Ecto neural progenitor cell (in vitro differentiated cells): Measurements from ENCODE around the gene NCMAP.

ENCODE experiments used
- DNase-seq: peaks from one replicate; pipeline ENCODE4 v3.0.0-alpha.2; 2018; ENCODE audit warnings: low spot score

Gene NCMAP

DNA sequence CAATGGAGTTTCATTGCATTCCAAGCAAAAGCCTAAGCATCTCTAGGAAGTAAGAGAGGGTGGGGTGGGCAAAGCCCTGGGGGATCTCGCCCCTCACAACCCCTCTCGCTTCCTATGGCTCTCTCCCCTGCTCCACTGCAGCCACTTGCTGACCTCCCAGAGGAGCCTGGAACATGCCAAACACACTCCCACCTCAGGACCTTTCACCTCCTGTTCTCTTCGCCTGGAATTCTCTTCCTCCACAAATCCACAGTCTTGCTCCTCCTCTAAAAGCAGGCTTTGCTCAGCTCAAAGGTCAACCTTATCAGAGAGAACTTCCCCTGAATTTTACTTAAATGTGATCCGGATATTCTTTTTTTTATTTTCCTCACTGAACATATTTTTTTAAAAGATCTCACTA lies 66.3 kb downstream of the NCMAP start:
- no peak for DNase-seq

DNA sequence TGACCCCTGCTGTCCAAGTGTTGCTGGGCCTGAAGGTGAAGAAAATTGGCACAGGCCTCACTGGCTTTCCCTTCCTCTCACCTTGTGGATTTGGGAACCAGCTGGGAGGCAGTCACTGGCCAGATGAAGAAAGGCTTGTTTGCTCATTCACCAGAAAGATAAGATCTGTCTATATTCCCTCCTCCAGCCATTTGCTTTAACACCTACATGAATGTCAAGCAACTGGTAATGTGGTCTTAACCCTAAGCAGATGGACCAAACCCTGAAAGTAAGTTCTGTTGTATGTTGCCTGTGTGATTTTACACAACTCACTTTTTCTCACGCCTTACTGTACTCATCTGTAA lies 76.9 kb downstream of the NCMAP start:
- no peak for DNase-seq

DNA sequence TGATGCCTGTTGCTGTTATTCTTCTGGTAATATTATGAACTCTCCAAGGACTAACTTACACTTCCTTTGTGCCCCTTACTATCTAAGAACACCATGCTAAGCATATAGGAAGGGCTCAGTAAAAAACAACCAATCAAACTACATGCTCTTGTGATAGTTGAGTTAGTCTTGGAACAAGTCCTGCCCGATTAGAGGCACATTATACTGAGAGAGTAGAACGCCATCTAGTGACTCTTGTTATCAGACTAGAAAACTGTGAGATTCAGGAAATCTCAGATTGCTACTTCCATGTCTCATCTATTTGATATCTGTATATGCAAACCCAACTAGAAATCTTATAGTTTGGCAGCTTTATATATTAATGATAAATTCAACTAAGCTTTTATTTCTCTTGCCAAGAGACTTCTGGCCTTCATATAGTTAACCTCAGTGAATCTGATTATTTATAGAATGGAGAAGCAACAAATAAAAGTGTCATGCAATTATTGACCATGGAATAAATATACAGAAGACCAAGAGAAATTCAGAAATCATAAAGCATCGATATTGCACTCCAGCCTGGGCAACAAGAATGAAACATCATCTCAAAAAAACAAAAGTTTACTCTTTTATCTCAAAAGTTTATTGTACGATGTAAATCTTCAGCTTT lies 79.4 kb downstream of the NCMAP start:
- DNase-seq = no peak

DNA sequence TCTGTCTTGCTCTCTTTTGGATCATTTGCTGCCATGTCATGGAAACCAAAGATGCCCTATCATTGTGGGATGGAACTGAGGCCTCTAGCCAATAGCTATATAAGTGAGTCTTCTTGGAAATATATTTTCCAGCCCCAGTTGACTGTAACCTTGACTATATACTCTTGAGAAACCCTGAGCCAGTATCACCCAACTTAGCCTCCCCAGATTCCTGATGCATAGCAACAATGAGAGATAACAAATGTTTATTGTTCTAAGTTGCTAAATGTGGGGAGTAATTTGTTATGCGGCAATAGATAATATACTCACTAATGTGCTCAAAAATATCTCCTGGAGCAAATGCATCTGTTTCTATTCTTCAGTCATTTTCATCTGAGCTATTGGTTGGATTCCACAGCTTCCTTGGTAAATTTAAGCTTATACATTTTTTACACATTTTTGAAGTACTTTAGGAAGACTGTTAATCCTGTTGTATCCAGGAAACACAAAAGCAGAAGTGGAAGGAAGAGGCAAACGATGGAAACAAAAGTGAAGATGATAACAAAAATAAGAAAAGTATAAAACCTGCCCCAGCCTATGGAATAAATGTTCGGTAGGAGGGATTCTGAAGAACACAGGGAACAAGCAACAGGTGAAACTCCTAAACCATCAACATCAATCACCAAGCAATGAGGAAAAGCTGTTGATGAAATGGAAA lies 80.9 kb downstream of the NCMAP start:
- no peak for DNase-seq

DNA sequence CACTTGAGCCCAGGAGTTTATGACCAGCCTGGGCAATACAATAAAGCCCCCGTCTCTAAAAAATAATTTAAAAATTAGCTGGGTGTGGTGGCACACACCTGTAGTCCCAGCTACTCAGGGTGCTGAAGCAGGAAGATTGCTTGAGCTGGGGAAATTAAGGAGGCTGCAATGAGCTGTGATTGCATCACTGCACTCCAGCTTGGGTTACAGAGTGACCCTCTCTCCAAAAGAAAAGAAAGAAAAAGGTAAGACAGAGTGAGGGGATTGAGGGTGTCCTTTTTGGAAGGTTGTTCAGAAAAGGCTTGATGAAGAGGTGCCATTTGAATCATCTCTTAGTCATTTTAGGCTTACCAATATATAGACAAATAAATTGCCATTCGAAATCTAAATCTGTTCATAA lies 83.2 kb downstream of the NCMAP start:
- DNase-seq = no peak

DNA sequence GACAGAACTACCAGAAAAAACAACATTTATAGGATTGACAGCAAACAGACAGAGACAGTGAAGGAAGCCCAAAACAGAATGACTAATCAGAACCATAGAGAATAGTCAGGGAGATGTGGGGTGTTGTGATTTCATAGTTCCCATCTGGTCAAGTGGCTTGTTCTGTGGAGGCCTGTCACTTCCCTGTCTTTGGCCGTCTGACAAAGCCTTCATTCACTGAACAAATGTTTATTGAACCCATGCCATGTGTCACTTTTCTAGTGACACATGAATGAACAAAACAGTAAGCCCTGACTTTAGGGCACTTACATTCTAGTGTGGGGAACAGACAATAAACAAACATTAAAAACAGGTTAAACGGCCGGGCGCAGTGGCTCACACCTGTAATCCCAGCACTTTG lies 84.0 kb downstream of the NCMAP start:
- DNase-seq = no peak

DNA sequence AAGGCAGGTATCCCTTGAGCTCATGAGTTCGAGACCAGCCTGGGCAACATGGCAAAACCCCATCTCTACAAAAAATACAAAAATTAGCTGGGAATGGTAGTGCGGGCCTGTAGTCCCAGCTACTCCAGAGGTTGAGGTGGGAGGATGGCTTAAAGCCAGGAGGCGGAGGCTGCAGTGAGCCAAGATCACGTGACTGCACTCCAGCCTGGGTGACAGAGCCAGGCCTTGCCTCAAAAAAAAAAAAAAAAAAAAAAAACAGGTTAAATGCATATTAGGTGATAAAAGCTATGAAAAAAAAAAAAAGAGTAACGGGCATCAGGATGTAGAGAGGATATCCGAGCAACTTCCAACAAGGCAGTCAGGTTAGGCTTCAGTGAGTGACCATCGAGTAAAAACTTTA lies 84.4 kb downstream of the NCMAP start:
- DNase-seq = no peak

DNA sequence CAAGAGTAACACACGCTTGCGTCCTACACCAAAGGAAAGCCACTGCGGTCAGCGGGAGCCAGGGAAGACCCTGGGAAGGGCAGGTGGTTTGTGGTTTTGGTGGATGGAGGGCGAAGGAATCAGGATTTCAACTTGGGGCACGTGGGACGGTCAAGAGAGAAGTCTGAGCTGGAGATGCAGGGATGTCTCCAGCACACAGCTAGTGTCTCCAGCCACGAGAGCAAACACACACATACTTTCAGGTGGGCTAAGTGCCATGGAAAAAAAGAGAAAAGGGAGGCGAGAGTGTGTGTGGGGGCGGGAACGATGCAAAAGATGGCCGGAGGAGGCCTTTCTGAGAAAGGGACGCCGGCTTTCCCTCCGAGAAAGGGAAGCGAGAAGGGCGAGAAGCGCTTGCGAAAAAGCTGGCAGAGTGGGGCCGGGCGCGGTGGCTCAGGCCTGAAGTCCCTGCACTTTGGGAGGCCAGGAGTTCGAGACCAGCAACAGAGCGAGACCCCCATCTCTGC lies 85.8 kb downstream of the NCMAP start:
- DNase-seq = peak; percentile 49

DNA sequence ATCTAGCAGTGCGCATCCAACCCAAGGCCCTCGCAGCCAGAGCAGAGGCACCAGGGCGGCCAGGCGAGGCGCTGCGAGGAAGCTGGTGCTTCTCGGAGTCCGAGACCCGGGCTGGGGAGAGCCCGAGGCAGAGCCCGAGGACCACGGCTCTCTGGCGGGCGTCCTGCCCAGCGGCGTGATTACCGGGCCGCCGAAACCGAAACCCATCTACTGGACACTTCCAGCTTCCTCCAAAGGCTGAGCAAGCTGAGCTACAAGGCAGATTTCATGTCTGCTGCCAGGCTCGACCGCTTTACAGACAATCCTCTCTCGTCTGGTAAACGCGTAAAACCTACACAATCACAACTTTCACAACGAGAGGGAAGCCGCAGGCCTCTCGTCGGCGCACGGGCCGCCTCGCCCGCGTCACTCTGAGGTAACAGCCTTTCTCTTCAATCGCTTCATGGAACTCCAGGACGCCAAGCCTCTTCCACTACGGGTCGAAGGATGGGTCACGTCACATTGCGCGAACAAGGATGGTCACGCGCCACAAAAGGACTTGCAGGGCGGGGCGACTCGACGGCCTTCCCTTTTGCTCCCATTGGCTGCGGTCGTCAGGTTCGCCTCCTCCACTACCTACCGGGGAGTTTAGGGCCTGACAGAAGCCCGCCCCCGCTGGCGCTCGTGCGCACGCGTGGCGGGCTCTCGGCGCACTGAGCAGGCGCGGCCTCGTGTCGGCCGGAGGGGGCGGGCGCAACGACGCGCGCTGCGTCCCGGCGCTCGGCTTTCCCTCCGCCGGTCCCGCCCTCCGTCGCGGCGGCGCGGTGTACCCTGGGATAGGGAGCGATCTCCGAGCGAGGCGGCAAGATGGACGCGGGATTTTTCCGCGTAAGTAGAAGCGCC lies 86.8 kb downstream of the NCMAP start, which contains the start of gene SRRM1:
Gene SRRM1 (plus strand): TSS at position 822 of the 882 bp plus-strand sequence. CDS start 25 bp downstream, at position 847.
- peak; percentile 99 for DNase-seq

DNA sequence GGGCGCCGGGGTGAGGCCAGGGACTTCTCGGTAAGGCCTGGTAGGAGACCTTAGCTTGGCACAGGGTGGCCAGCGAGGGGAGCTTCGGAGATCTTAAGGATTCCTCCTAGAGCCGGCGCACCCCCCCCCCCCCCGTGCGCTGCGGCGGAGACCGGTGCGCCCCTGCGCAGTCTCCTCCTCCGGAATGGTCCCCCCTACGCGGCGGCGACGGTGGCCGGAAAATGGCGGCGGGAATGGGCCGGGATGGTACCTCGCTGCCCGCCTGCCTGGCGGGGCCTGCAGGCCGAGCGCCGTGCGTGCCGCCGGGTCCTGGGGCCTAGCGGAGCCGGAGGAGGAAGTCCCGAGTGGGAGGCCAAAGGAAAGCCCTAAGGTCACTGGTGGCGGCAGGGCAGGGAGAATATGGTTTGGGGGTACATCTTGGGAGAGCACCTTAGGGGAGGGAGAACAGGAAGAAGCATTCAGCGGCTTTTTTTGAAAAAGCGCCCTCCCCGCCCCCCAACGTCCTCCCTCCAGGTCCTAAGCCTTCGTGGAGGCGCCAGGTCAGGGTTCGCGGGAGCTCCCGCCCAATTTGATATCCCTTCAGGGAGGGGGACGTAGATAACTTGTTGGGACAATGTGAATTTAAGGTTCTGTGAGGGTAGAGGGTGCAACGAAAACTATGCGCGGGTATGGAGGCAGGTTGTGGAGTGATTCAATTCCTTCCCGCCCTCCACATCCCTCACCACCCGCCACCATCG lies 87.6 kb downstream of the NCMAP start:
- no peak for DNase-seq

DNA sequence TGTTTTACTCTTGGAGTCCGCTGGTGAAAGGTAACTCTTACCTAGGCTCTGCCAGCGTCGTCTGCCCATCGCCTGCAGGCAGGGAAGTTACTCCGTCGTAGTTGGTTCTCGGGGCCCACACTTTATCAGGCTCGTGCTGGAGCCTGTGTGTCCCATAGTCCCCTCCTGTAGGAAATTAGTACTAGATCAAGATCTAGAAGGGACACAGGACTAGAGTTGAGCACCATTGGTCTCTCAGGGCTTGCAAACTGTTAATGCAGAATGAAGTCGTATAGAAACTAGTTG lies 88.2 kb downstream of the NCMAP start:
- peak; percentile 53 for DNase-seq

DNA sequence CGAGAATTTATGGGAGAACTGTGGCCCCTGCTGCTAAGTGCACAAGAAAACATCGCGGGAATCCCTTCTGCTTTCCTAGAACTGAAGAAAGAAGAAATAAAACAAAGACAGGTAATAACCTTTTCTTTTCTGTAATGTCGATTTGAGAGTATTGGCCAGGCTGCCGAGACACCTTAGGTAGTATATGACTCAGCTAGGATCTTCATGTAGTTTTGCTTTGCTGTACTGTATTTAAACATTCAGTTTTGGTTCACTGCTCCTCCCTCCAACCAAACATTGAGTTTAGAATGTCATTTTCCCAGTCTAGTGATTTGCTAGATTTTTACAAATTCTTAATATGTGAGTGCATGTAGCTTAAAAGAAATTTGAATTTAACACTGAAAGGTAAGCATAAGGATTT lies 93.0 kb downstream of the NCMAP start:
- no peak for DNase-seq

DNA sequence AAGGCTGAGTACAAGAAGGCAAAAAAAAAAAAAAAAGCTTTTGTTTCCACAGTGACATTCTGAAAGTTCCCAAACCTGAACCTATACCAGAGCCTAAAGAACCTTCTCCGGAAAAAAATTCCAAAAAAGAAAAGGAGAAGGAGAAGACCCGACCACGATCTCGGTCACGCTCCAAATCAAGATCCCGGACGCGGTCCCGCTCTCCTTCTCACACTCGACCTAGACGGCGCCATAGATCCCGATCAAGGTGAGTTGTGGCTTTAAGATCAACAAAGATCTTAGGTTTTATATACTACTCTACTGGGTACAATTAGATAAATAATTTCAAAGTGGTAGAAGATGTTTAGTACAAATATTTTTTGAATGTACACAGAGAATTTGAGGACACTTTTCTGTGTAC lies 96.5 kb downstream of the NCMAP start:
- DNase-seq = no peak

DNA sequence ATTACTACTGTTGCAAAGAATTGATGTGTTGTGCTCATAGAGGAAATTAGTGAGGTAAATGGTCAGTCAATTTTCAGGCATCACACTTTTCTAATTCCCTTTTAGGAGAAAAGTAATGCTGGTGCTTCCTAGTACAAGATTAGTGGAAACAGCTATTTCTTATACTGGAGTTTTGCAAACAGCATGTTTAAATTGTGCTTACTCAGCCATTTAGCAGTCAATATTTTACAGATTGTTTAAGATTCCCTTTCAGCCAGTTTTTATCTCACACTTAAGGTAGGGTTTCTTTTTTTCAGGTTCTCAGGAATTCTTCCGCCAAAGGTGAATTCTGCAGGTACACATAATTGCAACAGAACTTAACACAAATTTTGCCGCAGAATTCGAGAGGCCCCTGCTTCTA lies 98.1 kb downstream of the NCMAP start:
- DNase-seq = no peak

DNA sequence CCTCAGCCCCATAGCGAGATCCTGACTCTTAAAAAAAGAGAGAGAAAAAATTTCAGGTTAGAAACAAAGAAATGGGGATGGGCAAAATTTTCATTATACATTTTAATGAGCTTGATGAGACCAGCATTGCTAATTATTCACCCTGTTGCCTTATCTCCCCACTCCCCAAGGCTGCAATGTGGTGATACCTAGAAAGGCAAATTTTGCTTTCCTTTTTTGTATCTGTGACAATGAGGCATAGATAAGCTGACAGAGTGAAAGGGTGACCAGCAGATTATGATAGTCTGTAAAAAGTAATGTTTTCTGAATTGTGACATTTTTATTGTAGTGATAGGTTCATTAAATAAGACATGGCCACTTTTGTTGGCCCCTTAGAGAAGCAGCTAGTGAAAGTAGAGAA lies 100.2 kb downstream of the NCMAP start:
- DNase-seq = no peak

DNA sequence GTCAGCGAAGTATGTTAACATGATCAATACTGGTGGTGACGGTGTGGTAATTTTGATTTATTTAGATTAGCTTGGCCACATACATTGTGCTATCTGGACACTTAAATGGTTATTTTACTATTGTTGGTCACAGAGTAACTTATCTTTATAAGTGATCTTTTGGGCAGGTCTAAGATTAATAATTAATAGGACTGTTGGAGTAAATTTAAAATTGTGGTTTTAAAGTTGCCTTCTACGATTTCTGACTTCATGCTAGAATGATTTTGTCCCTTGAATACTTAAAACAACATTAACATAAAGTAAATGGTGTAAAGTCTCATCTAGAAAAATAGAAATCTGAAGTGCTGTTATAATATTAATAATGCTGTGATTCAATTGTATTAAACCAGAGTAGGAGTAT lies 101.9 kb downstream of the NCMAP start:
- no peak for DNase-seq
